Measurements from ENCODE around the gene SP100.

- no peak for TF ChIP-seq CTCF (IDR thresholded peaks at IDR 0.05)
- no peak for TF ChIP-seq EP300 (IDR thresholded peaks at IDR 0.05)
- no peak for TF ChIP-seq POLR2A (IDR thresholded peaks at IDR 0.05)
Measured at GRCh38 chr2:230592775-230593174, 176.8 kb downstream of the SP100 start.
